Spleen (tissue), 7 donors: ENCODE measurements around the gene C4A.
"Not testable (repeated sequence)": the region's sequence is repeated elsewhere in the genome, so short reads cannot be mapped to it uniquely, and the experiment has no call there.

ENCODE experiments used
- CTCF ChIP-seq, 11 experiments: fragments of 200-600 bp in 7 of 11; fragments of 450-650 bp in 4 of 11; sonication (generic) in 4 of 11; IDR thresholded peaks in 8 of 11; conservative IDR thresholded peaks in 3 of 11; 1 replicate in 7 of 11; 2 replicates in 4 of 11; pipeline versions ENCODE4 v1.4.0 to v1.8.0; 2016 to 2021; ENCODE audit warnings: antibody characterized with exemption in 11 of 11, inconsistent platforms in 4 of 11, mild to moderate bottlenecking in 1 of 11
- POLR2A ChIP-seq, 3 donors: fragments of 450-650 bp; IDR thresholded peaks; one replicate each; pipeline ENCODE4 v1.5.1; 2017; ENCODE audit warnings: antibody characterized with exemption in 3 of 3, mild to moderate bottlenecking in 1 of 3
- POLR2AphosphoS5 ChIP-seq, 3 donors: sonication (generic); formaldehyde crosslinking; IDR thresholded peaks; one replicate each; pipeline ENCODE4 v1.5.1; 2017; ENCODE audit warnings: antibody characterized with exemption in 3 of 3
- donor health status: DM: no; HTN: no; CAD: no; lungs with moderate emphysema.
- donor health status: DM: no; HTN: no; CAD: no.
- donor health status: DM: no; HTN: no; CAD: no.

- TF ChIP-seq CTCF (IDR thresholded peaks at IDR 0.05 in 8 of 11, conservative IDR thresholded peaks at IDR 0.05 in 3 of 11); POLR2A (IDR thresholded peaks at IDR 0.05); POLR2AphosphoS5 (IDR thresholded peaks at IDR 0.05): not testable (repeated sequence)
Measured at GRCh38 chr6:31976065-31976464, 5.8 kb upstream of the C4A start.
